HepG2 (cell line): ENCODE measurements around the gene NDUFS1. TPM values are rescaled to one million over a fixed set of nuclear protein-coding genes. Genes with fewer than 3 reads are reported as not detected.

Experiments
- ATAC-seq: fragments of 200-7000 bp; cut with Tn5 transposase; 3 replicates; pipeline ENCODE4 v1.9.1; 2020; ENCODE audit warnings: mild to moderate bottlenecking, moderate library complexity
- BruUV-seq: library from RNA; stranded (reverse); fragments of 400-500 nt; replicated peaks from 2 replicates; lab custom pipeline; 2021; lab: Mats Ljungman, UMichigan
- CTCF ChIA-PET: fragments of 300-600 bp; formaldehyde crosslinking; extraction: SDS; loops from one replicate; lab custom pipeline; 2021; ENCODE audit warnings: low total read pairs, inconsistent platforms, low intra/inter-chr PET ratio; lab: Yijun Ruan, JAX
- POLR2A ChIA-PET: fragments of 350-600 bp; sonication (Branson Sonifier 250); formaldehyde crosslinking; loops from one replicate; lab custom pipeline; 2020; ENCODE audit warnings: antibody characterized with exemption, inconsistent platforms; lab: Yijun Ruan, JAX
- DNase-seq: peaks from one replicate; pipeline ENCODE4 v3.0.0-alpha.2; 2015; ENCODE audit warnings: low spot score
- FAIRE-seq: peaks from 3 replicates; lab custom pipeline; 2011; peaks lifted over from hg19 to GRCh38; lab: Jason Lieb, UNC
- H2AFZ ChIP-seq: one replicate; pipeline ENCODE4 v1.6.1; 2011; ENCODE audit warnings: low read length, inconsistent platforms
- H3K27ac ChIP-seq: fragments of 300-600 bp; 3 replicates; pipeline ENCODE4 v1.8.0; 2011; ENCODE audit warnings: mixed run types, mild to moderate bottlenecking, mixed read lengths, low read length, inconsistent platforms; ENCODE audit not compliant: insufficient read depth; ENCODE audit errors: extremely low read length
- H3K27me3 ChIP-seq, 2 experiments: fragments of 200-600 bp in 1 of 2; 2 replicates in 1 of 2; 3 replicates in 1 of 2; pipeline versions ENCODE4 v1.6.0 to v1.8.0; 2011; ENCODE audit warnings: low read length in 2 of 2, mild to moderate bottlenecking in 2 of 2, moderate library complexity in 2 of 2, inconsistent platforms in 1 of 2; ENCODE audit not compliant: insufficient read depth in 2 of 2, control insufficient read depth in 1 of 2
- H3K36me3 ChIP-seq, 2 experiments: fragments of 200-600 bp in 1 of 2; replicated peaks in 1 of 2; 2 replicates in 1 of 2; 3 replicates in 1 of 2; pipeline versions ENCODE4 v1.5.1 to v1.8.0; 2011; ENCODE audit warnings: low read length in 2 of 2, inconsistent platforms in 1 of 2; ENCODE audit not compliant: insufficient read depth in 2 of 2, control insufficient read depth in 1 of 2
- H3K4me1 ChIP-seq: 2 replicates; pipeline ENCODE4 v1.5.1; 2012; ENCODE audit warnings: low read length, inconsistent platforms; ENCODE audit not compliant: insufficient read depth
- H3K4me2 ChIP-seq: 2 replicates; pipeline ENCODE4 v1.6.0; 2011; ENCODE audit warnings: low read depth, low read length, inconsistent platforms
- H3K4me3 ChIP-seq, 3 experiments: fragments of 200-600 bp in 1 of 3; sonication (generic), shearing (Covaris generic) in 1 of 3; replicated peaks in 1 of 3; 2 replicates each; pipeline ENCODE4 v1.5.1; 2011 to 2016; ENCODE audit warnings: low read length in 3 of 3, inconsistent platforms in 2 of 3, low read depth in 2 of 3, mild to moderate bottlenecking in 2 of 3, control low read depth in 1 of 3, mixed read lengths in 1 of 3; ENCODE audit not compliant: insufficient read depth in 1 of 3
- H3K79me2 ChIP-seq: one replicate; pipeline ENCODE4 v1.6.1; 2011; ENCODE audit warnings: low read length, inconsistent platforms; ENCODE audit not compliant: insufficient read depth
- H3K9ac ChIP-seq: 2 replicates; pipeline ENCODE4 v1.6.0; 2011; ENCODE audit warnings: mild to moderate bottlenecking, low read depth, low read length, inconsistent platforms; ENCODE audit not compliant: insufficient read depth
- H3K9me3 ChIP-seq: 2 replicates; pipeline ENCODE4 v1.5.1; 2012; ENCODE audit warnings: mild to moderate bottlenecking, low read length
- H4K20me1 ChIP-seq: 2 replicates; pipeline ENCODE4 v1.6.0; 2011; ENCODE audit warnings: inconsistent platforms, mild to moderate bottlenecking, low read length, moderate library complexity; ENCODE audit not compliant: insufficient read depth
- AHR ChIP-seq: IDR thresholded peaks from 2 replicates; pipeline ENCODE4 v1.6.1; 2018; ENCODE audit warnings: missing genetic modification reagents, missing compliant biosample characterization
- ARHGAP35 ChIP-seq: sonication (generic); formaldehyde crosslinking; IDR thresholded peaks from 2 replicates; pipeline ENCODE4 v1.9.0; 2022; ENCODE audit warnings: mild to moderate bottlenecking, inconsistent platforms, moderate library complexity, missing genetic modification reagents, borderline replicate concordance
- ATF7 ChIP-seq, 2 experiments: fragments of 450-650 bp in 1 of 2; sonication (generic) in 1 of 2; formaldehyde crosslinking in 1 of 2; IDR thresholded peaks; 2 replicates each; pipeline versions ENCODE4 v1.4.0 to v1.6.1; 2016 to 2020; ENCODE audit warnings: antibody characterized with exemption in 1 of 2, mild to moderate bottlenecking in 1 of 2, missing genetic modification reagents in 1 of 2
- DPF2 ChIP-seq: sonication (generic); formaldehyde crosslinking; IDR thresholded peaks from 2 replicates; pipeline ENCODE4 v1.4.0; 2020; ENCODE audit warnings: mild to moderate bottlenecking, low read depth, missing genetic modification reagents, borderline replicate concordance
- FOXM1 ChIP-seq: sonication (generic); formaldehyde crosslinking; IDR thresholded peaks from 2 replicates; pipeline ENCODE4 v1.5.0; 2020; ENCODE audit warnings: missing genetic modification reagents
- FOXO1 ChIP-seq: sonication (generic); formaldehyde crosslinking; IDR thresholded peaks from 2 replicates; pipeline ENCODE4 v1.4.0; 2020; ENCODE audit warnings: missing genetic modification reagents
- GMEB2 ChIP-seq: IDR thresholded peaks from 2 replicates; pipeline ENCODE4 v1.6.1; 2016; ENCODE audit warnings: missing biosample characterization, missing genetic modification reagents, low read depth
- HMGXB3 ChIP-seq: sonication (generic); formaldehyde crosslinking; IDR thresholded peaks from 2 replicates; pipeline ENCODE4 v1.4.0; 2020; ENCODE audit warnings: missing genetic modification reagents, borderline replicate concordance
- RBFOX2 ChIP-seq: fragments of 200-400 bp; formaldehyde crosslinking; IDR thresholded peaks from 2 replicates; pipeline ENCODE4 v1.6.1; 2017; ENCODE audit warnings: low read depth, mild to moderate bottlenecking, low read length
- TFAP4 ChIP-seq: sonication (generic); IDR thresholded peaks from 2 replicates; pipeline ENCODE4 v1.6.1; 2016; ENCODE audit warnings: low read depth, borderline replicate concordance
- ZBTB33 ChIP-seq: sonication (generic); formaldehyde crosslinking; IDR thresholded peaks from 2 replicates; pipeline ENCODE4 v1.4.0; 2020; ENCODE audit warnings: missing genetic modification reagents
- ZNF34 ChIP-seq: sonication (generic); formaldehyde crosslinking; IDR thresholded peaks from 2 replicates; pipeline ENCODE4 v1.4.0; 2020; ENCODE audit warnings: mild to moderate bottlenecking, missing genetic modification reagents, borderline replicate concordance
- ZNF781 ChIP-seq: sonication (generic); formaldehyde crosslinking; IDR thresholded peaks from 2 replicates; pipeline ENCODE4 v1.5.1; 2020; ENCODE audit warnings: borderline replicate concordance, mild to moderate bottlenecking, missing genetic modification reagents; ENCODE audit errors: not compliant biosample characterization
- WGBS: methylation state at CpG from one replicate; pipeline ENCODE4 v1.1.6; 2017; ENCODE audit warnings: low lambda C conversion rate; 5-methylcytosine and 5-hydroxymethylcytosine counted together
- in situ Hi-C: cut with HindIII; loops from 2 replicates; pipeline ENCODE4 v1.10.0; 2017; ENCODE audit warnings: low pct_unique_long_range_greater_than_20kb; ENCODE audit not compliant: extremely low pct_ligation_motif_present
- intact Hi-C: fragments of 100-400 bp; cut with micrococcal nuclease; formaldehyde crosslinking; loops from one replicate; pipeline ENCODE4 v1.10.0; 2022; ENCODE audit not compliant: unreplicated experiment
- polyA plus RNA-seq, 8 experiments: library from polyadenylated mRNA; depleted of rRNA in 3 of 8; stranded (reverse) in 7 of 8; unstranded in 1 of 8; fragments of >200 nt; fragmentation: Illumina TruSeq in 4 of 8; extraction: Trizol in 4 of 8; gene quantifications; 2 replicates each; pipeline versions ENCODE4 v1.2.1 to v1.2.3, GENCODE V29; 2011 to 2016; ENCODE audit warnings: low read depth in 4 of 8, missing spikeins in 1 of 8, mixed read lengths in 1 of 8; ENCODE audit not compliant: insufficient read depth in 1 of 8
- total RNA-seq, 5 experiments: library from RNA; depleted of rRNA; stranded (reverse); fragments of >200 nt; fragmentation: Illumina TruSeq; extraction: Trizol; gene quantifications; 2 replicates each; pipeline ENCODE4 v1.2.3, GENCODE V29; 2016; ENCODE audit warnings: low read depth in 1 of 5

The NDUFS1 gene
- total and polyA plus RNA-seq, 2 of the 13 experiments (the other 11 are each of a cell fraction or from before 2014, with no cell fraction given), result 139 to 242 TPM

- Histone ChIP-seq H3K27ac (no peak overlapping the region), H3K36me3 (no peaks in the 10 kb centered on the region), H2AFZ (no peak overlapping the region), H3K4me3 (no peak overlapping the region), H4K20me1 (no peaks in the 10 kb centered on the region), H3K79me2 (no peaks in the 10 kb centered on the region), H3K9me3 (no peaks in the 10 kb centered on the region), H3K4me1 (no peaks in the 10 kb centered on the region), H3K27me3 (no peaks in the 10 kb centered on the region), H3K9ac (no peak overlapping the region), H3K4me2 (no peak overlapping the region)
- WGBS, result 90% methylated on average over 9 of the region's 9 CpGs
- intact Hi-C loops, result no loop called here
- CTCF ChIA-PET, result no interaction called here
- POLR2A ChIA-PET, result interaction anchor here (2.6 kb wide), 1 partner anchor 12 kb away, joined by 15 read pairs; the partner anchor contains the start of gene INO80D
- DNase-seq (no peak), FAIRE-seq (no peak), ATAC-seq (no peak)
- BruUV-seq, result no TSS peak
- in situ Hi-C loops, result no loop called here
- TF ChIP-seq ARHGAP35 (CRISPR knock-in tag) (no peak), ZBTB33 (CRISPR knock-in tag) (no peak), ZNF781 (CRISPR knock-in tag) (no peak), AHR (CRISPR knock-in tag) (no peak), DPF2 (CRISPR knock-in tag) (no peak), RBFOX2 (no peak), FOXM1 (CRISPR knock-in tag) (no peak), ATF7 (IDR thresholded peaks at IDR 0.05) (no peak), ATF7 (CRISPR knock-in tag; IDR thresholded peaks at IDR 0.05) (no peak), ZNF34 (CRISPR knock-in tag) (no peak), TFAP4 (no peak), HMGXB3 (CRISPR knock-in tag) (no peak), GMEB2 (CRISPR knock-in tag) (no peak), FOXO1 (CRISPR knock-in tag) (no peak)
These were observed 60.8 kb downstream of the NDUFS1 start for GRCh38 chr2:206098471-206098870.
